H1 (cell line): Measurements from ENCODE around the gene PDZD4. TPM values are rescaled to one million over a fixed set of nuclear protein-coding genes. Genes with fewer than 3 reads are reported as not detected.

Source experiments
- CBX5 ChIP-seq: fragments of 300-800, 300-1000 bp; sonication (generic); IDR thresholded peaks from 2 replicates; pipeline ENCODE4 v1.7.1; 2016; ENCODE audit warnings: antibody characterized with exemption, low read length, low read depth
- MAFK ChIP-seq: IDR thresholded peaks from 2 replicates; pipeline ENCODE4 v1.6.1; 2012; ENCODE audit warnings: low read depth, mild to moderate bottlenecking, improper control_type of control experiment, low read length
- SP1 ChIP-seq: IDR thresholded peaks from 2 replicates; pipeline ENCODE4 v1.6.1; 2011; ENCODE audit warnings: low read depth, low read length
- SP2 ChIP-seq: IDR thresholded peaks from 2 replicates; pipeline ENCODE4 v1.6.1; 2012; ENCODE audit warnings: mild to moderate bottlenecking, low read length, inconsistent platforms
- ZNF274 ChIP-seq: IDR thresholded peaks from 2 replicates; pipeline ENCODE4 v1.7.0; 2012; ENCODE audit warnings: low read length, borderline replicate concordance; ENCODE audit errors: extremely low read depth
- polyA plus RNA-seq, 7 experiments: library from polyadenylated mRNA; depleted of rRNA in 3 of 7; stranded (reverse) in 5 of 7; unstranded in 2 of 7; fragments of >200 nt in 5 of 7; fragments of 200-250 nt in 2 of 7; gene quantifications; 1 replicate in 5 of 7; 2 replicates in 1 of 7; 4 replicates in 1 of 7; pipeline versions ENCODE4 v1.2.1 to v1.2.3, GENCODE V29; 2011 to 2013; ENCODE audit warnings: missing spikeins in 2 of 7, mixed read lengths in 2 of 7
- total RNA-seq: library from RNA; stranded (reverse); fragmentation: NEBNext Ultra II Directional; extraction: Animal tissue kit (Norgen Biotek cat#: 25700); gene quantifications from 2 replicates; pipeline ENCODE4 v1.2.1, GENCODE V29; 2021

The PDZD4 gene
- total and polyA plus RNA-seq, 2 of the 8 experiments (the other 6 are each of a cell fraction or from before 2014, with no cell fraction given): 45.8 to 169 TPM

DNA sequence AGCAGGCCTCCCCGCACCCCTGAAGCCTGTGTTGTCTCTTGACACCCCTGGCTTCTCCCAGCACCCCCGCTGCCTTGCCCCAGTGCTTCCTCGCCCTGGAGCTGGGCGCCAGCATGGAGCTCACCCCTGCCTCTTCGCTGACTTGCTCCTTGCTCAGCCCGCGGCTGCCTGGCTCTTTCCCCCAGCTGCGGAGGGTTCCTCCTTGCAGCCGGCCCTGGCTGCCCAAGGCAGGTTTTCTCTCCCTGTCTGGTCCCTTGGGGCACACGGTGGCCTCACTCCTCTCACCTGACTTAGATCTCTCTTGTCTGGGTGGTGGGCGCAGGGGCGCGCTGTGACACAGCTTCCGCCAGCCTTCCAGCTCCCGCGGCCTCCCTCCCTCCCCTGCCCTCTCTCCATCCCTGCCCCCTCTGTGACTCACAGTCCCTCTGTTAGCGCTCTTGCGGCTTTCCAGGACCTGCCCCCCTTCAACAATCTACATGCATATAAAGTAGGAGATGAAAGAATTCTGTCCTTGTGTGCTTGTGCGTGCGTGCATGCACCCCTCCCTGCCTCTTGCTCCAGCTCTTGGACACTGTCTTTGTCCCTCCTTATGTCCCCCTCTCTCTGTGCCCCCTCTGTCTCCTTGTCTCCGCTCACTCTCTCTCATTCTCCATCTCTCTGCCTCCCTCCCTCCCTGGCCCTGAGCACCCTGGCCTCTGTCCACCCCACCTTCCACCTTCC is 64.1 kb downstream of the PDZD4 start (continued):
- TF ChIP-seq CBX5 (no peak), SP1 (no peak), SP2 (no peak), MAFK (no peak), ZNF274 (no peak)
